ENCODE results near the gene GFER.

DNA sequence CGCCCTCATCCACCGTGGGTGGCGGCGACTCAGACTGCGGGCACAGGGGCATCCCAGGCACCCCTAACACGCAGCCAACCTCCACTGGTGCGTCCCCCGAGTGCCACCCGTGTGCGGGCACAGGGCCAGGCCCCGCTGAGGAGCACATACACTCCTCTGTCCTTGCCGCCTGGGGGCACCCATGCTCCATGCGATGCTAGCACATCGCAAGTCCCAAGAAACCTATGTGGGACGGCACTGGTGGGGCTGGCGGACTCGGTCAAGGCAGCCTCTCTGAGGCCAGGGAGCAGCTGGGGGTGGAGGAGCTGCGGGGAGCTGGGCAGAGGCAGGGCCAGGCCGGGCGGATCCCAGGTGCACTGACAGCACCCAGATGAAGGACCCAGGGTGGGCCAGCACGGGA, 21.7 kb downstream of the GFER start:
- TF ChIP-seq, protein P1, sequence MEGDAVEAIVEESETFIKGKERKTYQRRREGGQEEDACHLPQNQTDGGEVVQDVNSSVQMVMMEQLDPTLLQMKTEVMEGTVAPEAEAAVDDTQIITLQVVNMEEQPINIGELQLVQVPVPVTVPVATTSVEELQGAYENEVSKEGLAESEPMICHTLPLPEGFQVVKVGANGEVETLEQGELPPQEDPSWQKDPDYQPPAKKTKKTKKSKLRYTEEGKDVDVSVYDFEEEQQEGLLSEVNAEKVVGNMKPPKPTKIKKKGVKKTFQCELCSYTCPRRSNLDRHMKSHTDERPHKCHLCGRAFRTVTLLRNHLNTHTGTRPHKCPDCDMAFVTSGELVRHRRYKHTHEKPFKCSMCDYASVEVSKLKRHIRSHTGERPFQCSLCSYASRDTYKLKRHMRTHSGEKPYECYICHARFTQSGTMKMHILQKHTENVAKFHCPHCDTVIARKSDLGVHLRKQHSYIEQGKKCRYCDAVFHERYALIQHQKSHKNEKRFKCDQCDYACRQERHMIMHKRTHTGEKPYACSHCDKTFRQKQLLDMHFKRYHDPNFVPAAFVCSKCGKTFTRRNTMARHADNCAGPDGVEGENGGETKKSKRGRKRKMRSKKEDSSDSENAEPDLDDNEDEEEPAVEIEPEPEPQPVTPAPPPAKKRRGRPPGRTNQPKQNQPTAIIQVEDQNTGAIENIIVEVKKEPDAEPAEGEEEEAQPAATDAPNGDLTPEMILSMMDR (IDR thresholded peaks at IDR 0.05), result no peak
- TF ChIP-seq POLR2A (IDR thresholded peaks at IDR 0.05), result no peak
